HG03045 (cell line): ENCODE measurements around the gene RIGI.
"Not testable (repeated sequence)": the region's sequence is repeated elsewhere in the genome, so short reads cannot be mapped to it uniquely, and the experiment has no call there.

Source experiments
- ATAC-seq: cut with Tn5 transposase; IDR thresholded peaks from one replicate; pipeline ENCODE4 v1.9.1; 2021; ENCODE audit warnings: mild to moderate bottlenecking, moderate library complexity; ENCODE audit not compliant: unreplicated experiment

RIGI gene

DNA sequence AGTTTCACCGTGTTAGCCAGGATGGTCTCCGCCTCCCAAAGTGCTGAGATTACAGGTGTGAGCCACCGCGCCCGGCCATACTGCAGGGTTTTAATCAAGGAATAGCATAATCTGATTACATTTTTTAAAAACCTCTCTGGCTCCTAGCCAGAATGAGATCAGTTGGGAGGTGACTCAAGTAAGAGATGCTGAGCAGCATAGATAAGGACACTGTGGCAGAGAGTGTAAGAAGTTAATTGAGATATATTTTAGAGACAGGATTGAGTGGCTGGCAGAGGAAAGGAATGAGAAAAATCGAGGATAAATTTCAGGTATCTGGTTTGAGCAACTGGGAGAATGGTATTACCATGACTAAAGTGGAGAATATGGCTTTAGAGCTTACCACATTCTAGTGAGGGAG is 7.3 kb upstream of the RIGI start:
- ATAC-seq = no peak

DNA sequence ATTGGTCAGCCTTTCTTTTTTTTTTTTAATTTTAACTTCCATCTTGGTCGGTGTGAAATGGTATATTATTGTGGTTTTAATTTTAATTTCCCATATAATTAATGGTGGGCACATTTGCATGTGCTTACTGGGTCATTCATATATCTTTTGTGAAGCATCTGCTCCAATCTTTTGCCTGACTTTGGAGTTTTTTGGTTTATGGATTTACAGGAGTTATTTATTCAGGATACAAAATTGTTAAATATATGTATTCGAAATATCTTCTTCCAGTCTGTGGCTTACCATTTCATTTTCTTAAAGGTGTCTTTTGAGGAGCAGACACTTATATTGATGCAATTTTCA is 682 bp upstream of the RIGI start:
- ATAC-seq = no peak

DNA sequence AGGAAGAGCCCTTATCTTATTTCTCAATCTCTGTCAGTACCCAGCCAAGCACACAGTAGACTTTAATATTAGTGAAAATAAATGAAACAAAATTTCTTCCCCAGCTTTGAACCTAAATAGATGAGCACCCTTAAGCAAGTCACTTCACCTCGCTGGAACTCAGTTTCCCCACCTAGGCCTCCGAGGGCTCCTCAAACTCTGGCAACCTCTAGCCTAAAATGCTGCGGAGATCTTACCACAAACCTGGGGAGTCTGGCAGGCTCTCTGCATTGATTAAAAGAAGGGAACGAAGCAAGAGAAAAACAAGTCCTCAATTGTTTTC is 326 bp downstream of the RIGI start:
- no peak for ATAC-seq

DNA sequence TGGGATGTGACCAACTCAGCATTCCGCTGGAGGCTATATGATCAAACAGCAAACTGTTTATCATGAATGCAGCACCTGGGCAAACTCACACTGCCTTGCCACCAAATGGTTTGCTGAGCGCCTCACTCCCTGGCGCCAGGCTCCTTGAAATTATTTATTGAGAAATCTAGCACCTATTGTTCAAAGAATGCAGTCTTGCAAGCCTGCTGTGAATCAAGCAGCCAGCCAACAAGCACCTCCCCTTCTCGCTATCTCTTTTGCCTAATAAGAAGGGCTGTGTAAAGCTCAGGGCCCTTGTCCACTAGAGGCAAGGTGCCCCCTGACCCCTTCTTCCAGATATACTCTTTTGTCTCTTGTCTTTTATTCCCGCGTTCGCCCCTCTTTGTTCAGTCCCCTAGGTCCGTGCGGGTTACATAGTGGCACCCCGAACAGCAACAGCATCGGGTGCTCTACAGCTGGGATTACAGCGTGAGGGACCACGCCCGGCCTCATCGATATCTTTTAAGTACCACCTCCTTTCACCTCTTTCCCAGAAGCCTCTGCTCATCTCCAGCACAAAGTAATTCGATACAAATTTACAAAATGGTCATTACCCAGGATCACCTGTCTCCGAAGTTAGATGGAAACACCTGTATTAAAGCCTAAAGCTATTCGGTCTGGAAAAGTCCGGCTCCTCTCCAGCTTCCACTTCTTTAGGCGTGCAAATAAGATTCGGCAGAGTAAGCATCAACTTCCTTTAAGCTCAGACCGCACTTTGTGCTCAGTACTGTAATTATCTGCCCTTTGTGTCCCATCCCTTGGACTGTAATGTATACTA is 896 bp downstream of the RIGI start:
- no peak for ATAC-seq

DNA sequence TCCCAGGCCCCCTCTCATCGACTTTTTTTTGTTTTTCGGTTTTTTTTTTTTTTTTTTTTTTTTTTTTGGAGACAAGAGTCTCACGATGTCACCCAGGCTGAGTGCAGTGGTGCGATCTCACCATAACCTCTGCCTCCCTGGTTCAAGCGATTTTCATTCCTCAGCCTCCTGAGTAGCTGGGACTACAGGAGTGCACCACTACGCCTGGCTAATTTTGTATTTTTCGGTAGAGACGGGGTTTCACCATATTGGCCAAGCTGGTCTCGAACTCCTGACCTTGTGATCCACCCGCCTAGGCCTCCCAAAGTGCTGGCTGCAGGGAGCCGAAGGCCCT is 1.5 kb downstream of the RIGI start:
- ATAC-seq = not testable (repeated sequence)

DNA sequence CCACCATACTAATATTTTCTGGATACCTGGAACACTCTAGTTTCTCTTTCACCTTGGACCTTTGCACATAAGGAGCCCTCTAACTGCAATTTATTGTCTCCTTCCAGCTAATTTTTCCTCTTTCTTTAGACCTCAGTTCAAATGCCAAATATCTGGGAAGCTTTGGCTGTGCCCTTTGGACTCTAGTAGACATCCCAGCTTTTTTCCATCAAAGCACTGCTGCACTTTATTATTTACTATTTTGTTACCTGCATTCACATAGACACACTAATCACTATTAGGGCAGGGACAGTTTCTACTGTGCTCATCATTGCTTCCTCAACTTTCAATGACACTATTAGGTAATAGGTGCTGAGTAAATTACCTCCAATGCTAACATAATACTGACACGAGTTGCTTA is 2.1 kb downstream of the RIGI start:
- ATAC-seq = no peak

DNA sequence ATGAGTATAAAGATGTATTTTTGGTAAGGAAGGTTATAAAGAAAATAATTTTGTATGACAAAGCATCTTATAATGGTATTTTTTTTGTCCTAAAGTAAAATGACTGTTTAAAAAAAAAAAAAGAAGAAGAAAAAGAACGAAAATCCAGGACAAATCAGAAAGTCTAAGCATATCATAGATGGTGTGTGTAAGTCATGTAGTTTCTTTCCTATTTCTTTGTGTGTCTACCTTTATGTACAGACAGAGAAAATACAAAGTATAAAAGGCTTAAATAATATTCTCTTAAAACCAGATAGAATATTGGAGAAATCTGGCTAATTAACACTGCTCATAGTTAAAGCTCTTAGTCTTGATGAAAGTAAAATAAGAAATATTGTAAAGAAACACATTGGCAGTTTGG is 7.7 kb downstream of the RIGI start:
- no peak for ATAC-seq

DNA sequence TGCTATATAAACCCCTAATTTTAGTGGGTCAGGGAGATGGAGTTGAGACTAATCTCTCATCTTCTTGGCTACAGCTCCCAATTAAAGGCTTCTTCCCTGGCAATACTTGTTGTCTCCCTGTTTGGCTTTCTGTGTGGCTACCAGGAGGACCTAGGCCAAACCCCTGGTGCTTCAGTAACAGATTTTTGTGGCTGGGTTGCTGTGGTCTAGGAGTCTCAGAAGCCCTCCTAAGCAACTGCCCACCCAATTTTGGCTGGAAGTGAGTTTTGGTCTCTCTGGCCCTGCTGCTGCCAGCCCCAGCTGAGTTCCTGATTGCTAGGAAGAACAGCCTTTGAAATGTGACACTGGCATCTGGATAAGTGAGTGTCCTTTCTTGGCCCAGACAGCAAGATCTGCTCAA is 9.8 kb downstream of the RIGI start:
- ATAC-seq = no peak

DNA sequence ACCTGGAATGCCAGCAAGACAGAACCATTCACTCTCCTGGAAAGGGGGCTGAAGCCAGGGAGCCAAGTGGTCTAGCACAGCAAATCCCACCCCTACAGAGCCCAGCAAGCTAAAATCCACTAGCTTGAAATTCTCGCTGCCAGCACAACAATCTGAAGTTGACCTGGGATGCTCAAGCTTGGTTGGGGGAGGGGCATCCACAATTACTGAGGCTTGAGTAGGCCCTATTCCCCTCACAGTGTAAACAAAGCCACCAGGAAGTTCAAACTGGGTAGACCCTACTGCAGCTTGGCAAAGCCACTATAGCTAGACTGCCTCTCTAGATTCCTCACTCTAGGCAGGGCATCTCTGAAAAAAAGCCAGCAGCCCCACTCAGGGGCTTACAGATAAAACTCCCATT is 17.3 kb downstream of the RIGI start:
- no peak for ATAC-seq

DNA sequence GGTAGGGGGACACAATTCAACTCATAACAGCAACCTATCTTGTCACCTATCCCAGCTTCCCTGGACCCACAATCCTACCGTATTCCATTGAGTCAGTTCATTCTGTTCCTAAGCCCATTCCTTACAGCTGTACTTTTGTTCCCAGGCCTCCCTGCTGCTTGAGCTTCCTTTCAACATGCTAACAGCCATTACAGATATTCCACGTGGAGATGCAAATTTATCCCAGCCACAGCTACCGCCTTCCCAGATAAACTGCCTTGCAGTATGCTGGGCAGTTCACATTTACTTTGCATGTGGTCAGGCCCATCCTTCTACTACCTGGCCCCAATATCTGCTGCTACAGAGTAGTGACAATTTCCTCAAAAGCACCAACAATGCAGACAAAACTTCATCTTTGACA is 23.0 kb downstream of the RIGI start:
- no peak for ATAC-seq

DNA sequence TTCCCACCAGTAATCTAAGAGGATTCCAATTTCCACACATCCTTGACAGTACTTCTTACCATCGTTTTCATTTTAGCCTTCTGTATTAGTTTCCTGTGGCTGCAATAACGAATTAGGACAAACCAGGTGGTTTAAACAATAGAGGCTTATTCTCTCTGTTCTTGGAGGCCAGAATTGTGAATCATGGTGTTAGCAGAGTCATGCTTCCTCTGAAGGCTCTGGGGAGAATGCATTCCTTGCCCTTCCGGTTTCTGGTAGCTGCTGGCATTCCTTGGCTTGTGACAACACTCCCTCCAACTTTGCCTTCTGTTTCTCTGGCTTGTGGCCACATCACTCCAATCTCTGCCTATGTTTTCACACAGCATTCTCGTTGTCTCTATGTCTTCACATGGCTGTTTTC is 23.5 kb downstream of the RIGI start:
- ATAC-seq = no peak

DNA sequence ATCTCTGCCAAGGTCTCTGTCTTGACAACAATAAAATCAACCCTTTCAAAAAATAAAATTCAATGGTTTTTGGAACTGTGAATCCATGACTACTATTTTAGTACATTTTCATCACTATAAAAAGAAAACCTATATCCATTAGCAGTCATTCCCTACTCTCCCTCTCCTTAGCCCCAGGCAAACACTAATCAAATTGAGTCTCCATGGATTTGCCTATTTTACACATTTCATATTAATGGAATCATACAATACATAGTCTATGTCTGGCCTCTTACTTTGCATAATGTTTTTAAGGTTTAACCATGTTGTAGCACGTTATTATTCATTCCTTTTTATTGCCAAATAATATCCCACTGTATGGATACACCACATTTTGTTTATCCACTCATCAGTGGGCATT is 24.1 kb downstream of the RIGI start:
- no peak for ATAC-seq

DNA sequence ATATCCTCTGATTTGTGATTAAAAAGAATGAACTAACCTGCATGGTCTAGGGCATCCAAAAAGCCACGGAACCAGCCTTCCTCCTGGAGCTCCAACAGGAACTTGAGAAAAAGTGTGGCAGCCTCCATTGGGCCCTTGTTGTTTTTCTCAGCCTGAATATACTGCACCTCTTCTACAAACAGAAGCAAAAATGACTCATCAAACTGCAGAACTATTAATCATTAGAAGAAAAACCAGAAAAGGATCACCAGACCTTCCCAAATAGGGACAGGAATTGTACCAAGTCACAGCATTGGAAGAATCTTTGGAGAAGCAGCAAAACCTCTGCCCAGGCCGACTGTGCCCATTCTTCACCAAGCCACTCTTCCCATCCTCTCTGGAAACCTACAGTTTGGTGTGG is 25.2 kb downstream of the RIGI start:
- ATAC-seq = no peak

DNA sequence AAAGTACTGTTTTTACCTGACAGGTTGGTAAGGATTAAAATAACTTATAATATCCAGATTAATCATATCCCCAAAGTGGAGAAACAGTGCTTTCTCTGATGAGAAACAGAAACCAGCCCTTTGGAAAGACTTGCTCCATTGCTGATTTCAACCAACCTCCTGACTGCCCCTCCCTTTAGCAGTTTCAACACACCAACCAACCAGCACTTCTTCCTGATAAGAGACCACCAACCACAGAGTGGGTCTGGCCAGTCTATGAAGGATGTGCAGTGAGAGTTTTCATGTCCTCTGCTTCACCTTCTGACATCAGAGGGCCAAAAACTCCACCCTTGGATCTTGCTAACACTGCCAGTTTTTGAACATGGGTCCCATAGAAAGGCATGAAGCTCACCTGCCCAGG is 28.1 kb downstream of the RIGI start:
- no peak for ATAC-seq

DNA sequence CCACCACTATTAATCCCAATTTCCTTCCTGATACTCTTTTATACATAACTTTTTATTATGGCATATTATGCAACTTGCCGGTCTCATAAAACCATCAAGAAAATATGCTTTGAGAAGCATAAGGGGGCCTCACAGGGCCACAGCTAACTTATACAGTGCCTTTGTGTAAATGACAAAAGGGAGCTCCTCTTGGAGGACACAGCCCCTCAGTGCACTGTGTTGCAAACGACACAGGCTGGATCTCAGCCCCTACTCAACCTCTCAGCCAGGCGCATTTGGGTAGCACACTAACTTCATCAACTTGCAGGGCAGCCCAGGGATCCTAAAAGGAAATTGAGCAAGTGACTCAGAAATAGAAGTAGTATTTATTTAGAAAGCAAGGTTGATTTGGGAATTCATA is 35.4 kb downstream of the RIGI start:
- ATAC-seq = no peak

DNA sequence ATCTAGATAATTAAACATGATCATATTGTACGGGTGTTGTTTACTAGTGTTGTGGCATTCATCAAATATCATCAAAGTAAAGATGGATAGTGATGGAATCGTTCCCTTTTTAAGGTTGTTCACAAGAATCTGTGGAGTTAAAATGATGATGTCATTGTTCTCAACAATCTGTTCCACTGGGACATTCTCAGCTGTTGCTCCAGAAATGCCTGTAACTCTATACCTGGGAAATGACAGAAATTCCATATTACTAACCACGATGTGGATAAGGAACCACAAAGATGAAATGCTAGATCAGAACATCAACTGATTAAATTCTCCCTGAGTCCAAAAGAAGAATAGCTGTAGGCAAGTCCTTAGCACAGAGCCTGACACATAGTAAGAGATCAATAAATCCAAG is 38.0 kb downstream of the RIGI start:
- ATAC-seq = no peak

DNA sequence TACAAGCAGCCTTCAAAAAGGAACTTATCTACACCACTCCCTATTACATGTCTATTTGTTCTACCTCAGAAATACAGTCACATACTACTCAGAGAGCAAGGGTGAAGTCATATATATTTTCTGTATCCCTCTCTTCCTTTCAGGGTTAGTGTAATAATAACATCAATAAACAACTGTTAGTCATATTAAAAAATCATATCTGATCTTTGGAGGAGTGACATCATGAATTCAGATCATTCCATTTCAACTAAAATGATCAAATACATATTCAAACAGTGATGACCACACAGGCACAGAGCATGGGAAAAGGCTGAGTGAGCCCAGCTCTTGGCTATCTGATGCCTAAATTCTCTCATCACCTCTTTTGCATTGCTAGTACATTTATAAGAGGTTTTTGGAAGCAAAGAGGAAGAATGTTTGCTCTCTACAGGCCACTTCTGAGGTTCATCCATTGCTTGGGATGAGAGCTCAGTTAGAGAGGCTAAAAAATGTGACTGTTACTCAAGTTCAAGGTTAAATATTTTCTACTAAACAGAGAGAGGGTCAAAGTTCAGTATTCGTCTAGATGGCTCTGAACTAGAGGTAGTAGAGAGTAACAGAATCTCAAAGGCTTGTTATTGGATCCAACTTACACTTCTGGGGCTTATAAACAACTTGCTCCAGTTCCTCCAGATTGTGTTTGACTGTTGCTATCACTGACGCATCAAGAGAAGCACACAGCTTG is 39.0 kb downstream of the RIGI start:
- no peak for ATAC-seq

DNA sequence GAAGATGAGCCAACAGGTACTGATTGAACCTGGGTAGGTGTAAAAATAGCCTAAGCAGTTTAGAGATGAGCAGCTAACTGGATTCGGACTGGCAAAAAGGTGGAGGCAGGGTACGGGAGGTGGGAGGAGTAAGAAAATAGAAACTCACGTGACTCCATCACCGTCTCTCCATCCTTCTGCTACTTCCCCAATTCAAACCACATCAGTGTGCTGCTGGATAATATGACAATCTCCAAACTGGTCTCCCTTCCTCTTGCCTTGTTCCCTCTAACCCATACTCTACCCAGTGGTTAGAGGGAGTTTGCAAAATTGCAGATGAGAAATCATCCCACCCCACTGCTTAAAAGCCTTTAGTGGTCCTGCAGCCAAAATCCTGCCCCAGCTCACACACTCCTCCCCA is 42.7 kb downstream of the RIGI start:
- ATAC-seq = no peak
